Measurements from ENCODE around the gene FARP1.
A peak's percentile ranks its signal among the peaks of the same experiment; 100 is the strongest.
"Not testable (repeated sequence)": the region's sequence is repeated elsewhere in the genome, so short reads cannot be mapped to it uniquely, and the experiment has no call there.

The FARP1 gene

GRCh38 chr13:98366959-98367358 is 224.1 kb downstream of the FARP1 start:
- no peak for DNase-seq (ENCODE audit: low spot score)

- no peak for DNase-seq (ENCODE audit: low spot score)
These were observed 225.1 kb downstream of the FARP1 start for GRCh38 chr13:98368019-98368418.

GRCh38 chr13:98369520-98369919 is 226.6 kb downstream of the FARP1 start:
- DNase-seq (ENCODE audit: low spot score), result not testable (repeated sequence)

GRCh38 chr13:98370261-98370660 is 227.4 kb downstream of the FARP1 start:
- no peak for DNase-seq (ENCODE audit: low spot score)

GRCh38 chr13:98370806-98371515 is 228.1 kb downstream of the FARP1 start:
- no peak for DNase-seq (ENCODE audit: low spot score)

- DNase-seq (ENCODE audit: low spot score), result no peak
These were observed 228.7 kb downstream of the FARP1 start for GRCh38 chr13:98371516-98372023.

GRCh38 chr13:98372876-98373275 is 230.0 kb downstream of the FARP1 start:
- DNase-seq (ENCODE audit: low spot score), result no peak

- no peak for DNase-seq (ENCODE audit: low spot score)
These were observed 231.9 kb downstream of the FARP1 start for GRCh38 chr13:98374750-98375149.

- DNase-seq (ENCODE audit: low spot score), result no peak
These were observed 234.9 kb downstream of the FARP1 start for GRCh38 chr13:98377635-98378378.

- no peak for DNase-seq (ENCODE audit: low spot score)
These were observed 241.8 kb downstream of the FARP1 start for GRCh38 chr13:98384739-98385138.

- DNase-seq (ENCODE audit: low spot score), result no peak
These were observed 242.7 kb downstream of the FARP1 start for GRCh38 chr13:98385606-98386005.

- no peak for DNase-seq (ENCODE audit: low spot score)
These were observed 243.7 kb downstream of the FARP1 start for GRCh38 chr13:98386637-98387036.

GRCh38 chr13:98389319-98389718 is 246.4 kb downstream of the FARP1 start:
- no peak for DNase-seq (ENCODE audit: low spot score)

- no peak for DNase-seq (ENCODE audit: low spot score)
These were observed 247.3 kb downstream of the FARP1 start for GRCh38 chr13:98390086-98390715.

- DNase-seq (ENCODE audit: low spot score), result peak; percentile 36
These were observed 251.0 kb downstream of the FARP1 start for GRCh38 chr13:98393873-98394272.

GRCh38 chr13:98394820-98395510 is 252.1 kb downstream of the FARP1 start:
- DNase-seq (ENCODE audit: low spot score), result no peak

GRCh38 chr13:98396071-98396710 is 253.3 kb downstream of the FARP1 start:
- DNase-seq (ENCODE audit: low spot score), result no peak

GRCh38 chr13:98397221-98397620 is 254.3 kb downstream of the FARP1 start:
- no peak for DNase-seq (ENCODE audit: low spot score)

GRCh38 chr13:98397861-98398260 is 255.0 kb downstream of the FARP1 start:
- no peak for DNase-seq (ENCODE audit: low spot score)

- no peak for DNase-seq (ENCODE audit: low spot score)
These were observed 255.7 kb downstream of the FARP1 start for GRCh38 chr13:98398581-98398980.

- no peak for DNase-seq (ENCODE audit: low spot score)
These were observed 256.9 kb downstream of the FARP1 start for GRCh38 chr13:98399756-98400155.

- DNase-seq (ENCODE audit: low spot score), result no peak
These were observed 259.0 kb downstream of the FARP1 start for GRCh38 chr13:98401934-98402333.

All from pons (tissue), 1 donor.